ENCODE results near the gene GPC5.

The GPC5 gene

GRCh38 chr13:92221916-92222315 is 823.5 kb downstream of the GPC5 start:
- Histone ChIP-seq H3K27ac (no peak overlapping the region), H3K4me3 (no peak overlapping the region)
- no peak for TF ChIP-seq CTCF (IDR thresholded peaks at IDR 0.05)
- DNase-seq (ENCODE audit: low spot score), result no peak

DNA sequence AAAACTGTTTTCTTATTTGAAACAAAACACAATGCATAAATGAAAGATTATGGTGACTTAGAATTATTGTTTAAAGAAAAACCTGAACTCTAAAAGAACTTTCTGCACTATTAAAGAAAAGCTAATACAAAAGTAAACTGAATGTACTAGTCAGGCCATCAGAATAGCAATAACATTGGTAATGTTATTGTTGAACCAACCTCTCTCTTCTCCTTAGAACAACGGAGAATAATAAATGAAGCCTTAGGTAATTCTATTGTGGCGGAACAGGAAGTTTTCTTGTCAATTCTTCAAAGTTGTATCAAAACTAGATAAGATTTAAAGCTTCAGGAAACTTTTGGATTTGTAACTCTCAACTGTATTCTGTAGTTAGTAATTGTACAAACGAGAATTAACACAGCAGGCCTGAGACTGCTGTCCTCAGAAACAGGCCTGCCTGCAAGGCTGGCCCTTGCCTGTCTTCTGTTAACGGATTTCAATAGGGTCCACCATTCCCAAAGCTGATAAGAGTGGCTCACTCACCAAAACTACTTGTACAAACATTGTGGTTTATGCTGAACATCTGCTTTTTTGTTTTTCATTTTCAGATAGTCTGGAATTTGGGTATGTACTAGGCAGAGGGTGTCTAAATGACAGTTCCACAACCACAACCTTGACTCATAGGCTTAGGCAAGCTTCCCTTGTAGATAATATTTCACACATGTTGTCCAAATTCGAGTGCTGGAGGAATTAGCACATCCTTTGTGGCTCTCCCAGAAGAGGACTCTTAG is 825.8 kb downstream of the GPC5 start:
- Histone ChIP-seq H3K4me3 (no peak overlapping the region), H3K27ac (no peak overlapping the region)
- TF ChIP-seq CTCF (IDR thresholded peaks at IDR 0.05), result no peak
- no peak for DNase-seq (ENCODE audit: low spot score)

DNA sequence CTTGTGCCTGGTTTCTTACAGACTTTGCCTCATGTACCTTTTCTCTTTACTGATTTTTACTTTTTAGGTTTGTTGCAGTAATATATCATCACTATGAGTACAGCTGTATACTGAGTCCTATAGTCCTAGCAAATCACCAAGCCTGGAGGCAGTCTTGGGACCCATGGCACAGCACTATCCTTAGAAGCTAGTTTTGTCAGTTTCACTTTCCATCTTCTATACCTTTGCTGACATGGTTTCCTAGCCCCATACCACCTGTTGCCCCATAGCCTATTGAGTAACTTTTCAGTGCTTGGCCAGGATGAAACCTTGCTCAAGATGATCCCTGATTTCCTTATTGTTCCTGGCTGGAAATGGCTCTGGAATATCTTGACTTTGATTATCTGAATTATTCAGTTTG is 826.4 kb downstream of the GPC5 start:
- TF ChIP-seq CTCF (IDR thresholded peaks at IDR 0.05), result no peak
- no peak overlapping the region for H3K27ac ChIP-seq
- DNase-seq (ENCODE audit: low spot score), result no peak
- no peak overlapping the region for H3K4me3 ChIP-seq

GRCh38 chr13:92225861-92226260 is 827.4 kb downstream of the GPC5 start:
- Histone ChIP-seq H3K4me3 (no peak overlapping the region), H3K27ac (no peak overlapping the region)
- TF ChIP-seq CTCF (IDR thresholded peaks at IDR 0.05), result no peak
- DNase-seq (ENCODE audit: low spot score), result no peak

DNA sequence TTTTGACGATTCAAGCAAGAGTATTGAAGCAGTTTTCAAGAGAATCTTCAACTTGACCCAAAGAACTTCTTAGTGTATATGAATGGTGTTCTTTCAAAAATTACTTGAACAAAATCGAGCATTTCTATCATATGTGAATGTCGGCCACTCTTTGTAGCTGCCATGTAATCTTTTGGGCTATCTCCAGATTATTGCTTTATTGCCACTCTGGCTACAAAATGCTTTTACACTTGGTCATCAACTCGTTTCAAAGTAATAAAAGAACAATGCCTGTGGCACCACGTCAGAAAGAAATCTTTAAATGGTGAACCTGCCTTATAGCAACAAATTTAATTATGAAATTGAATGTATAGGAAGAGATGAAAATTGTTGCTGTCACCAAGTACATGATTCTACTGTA is 834.5 kb downstream of the GPC5 start:
- no peak for DNase-seq (ENCODE audit: low spot score)
- Histone ChIP-seq H3K4me3 (no peak overlapping the region), H3K27ac (no peak overlapping the region)
- TF ChIP-seq CTCF (IDR thresholded peaks at IDR 0.05), result no peak

- no peak for TF ChIP-seq CTCF (IDR thresholded peaks at IDR 0.05)
- Histone ChIP-seq H3K4me3 (no peak overlapping the region), H3K27ac (no peak overlapping the region)
- DNase-seq (ENCODE audit: low spot score), result no peak
Measured at GRCh38 chr13:92251671-92252210, 853.3 kb downstream of the GPC5 start.

DNA sequence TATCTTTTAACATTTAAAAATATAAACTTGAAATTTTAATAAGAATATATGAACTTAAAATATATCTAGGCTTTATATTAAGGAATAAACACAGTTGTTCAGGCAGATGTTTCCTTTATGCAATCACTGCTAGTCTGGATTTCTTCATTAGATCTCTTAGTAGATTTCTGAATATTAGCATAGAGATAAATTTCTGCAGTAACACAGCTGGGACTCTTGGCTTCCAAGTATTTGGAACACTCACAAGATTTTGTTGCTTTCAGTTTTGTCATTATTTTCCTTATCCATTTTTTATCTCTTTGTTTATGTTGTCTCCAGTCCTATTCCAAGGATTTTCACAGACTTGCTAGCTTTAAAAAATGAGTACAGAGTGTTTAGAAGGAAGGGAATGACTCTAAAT is 857.1 kb downstream of the GPC5 start:
- TF ChIP-seq CTCF (IDR thresholded peaks at IDR 0.05), result no peak
- Histone ChIP-seq H3K4me3 (no peak overlapping the region), H3K27ac (no peak overlapping the region)
- DNase-seq (ENCODE audit: low spot score), result no peak
